ENCODE measurements around the gene ZNF689.
"Not testable (repeated sequence)": the region's sequence is repeated elsewhere in the genome, so short reads cannot be mapped to it uniquely, and the experiment has no call there.

ZNF689 gene

GRCh38 chr16:30633526-30633925 lies 23.3 kb upstream of the ZNF689 start:
- DNase-seq: no peak

GRCh38 chr16:30632454-30632853 lies 22.3 kb upstream of the ZNF689 start:
- DNase-seq: not testable (repeated sequence)

GRCh38 chr16:30628628-30629540 lies 18.7 kb upstream of the ZNF689 start:
- DNase-seq: peak; percentile 48 to 87

GRCh38 chr16:30626236-30626635 lies 16.0 kb upstream of the ZNF689 start:
- DNase-seq: no peak

GRCh38 chr16:30623536-30624283 lies 13.5 kb upstream of the ZNF689 start:
- no peak for DNase-seq

- no peak for DNase-seq
Measured at GRCh38 chr16:30622455-30623032, 12.4 kb upstream of the ZNF689 start.

- DNase-seq: no peak
Measured at GRCh38 chr16:30621765-30622164, 11.6 kb upstream of the ZNF689 start.

- no peak for DNase-seq
Measured at GRCh38 chr16:30620169-30620568, 10.0 kb upstream of the ZNF689 start.

GRCh38 chr16:30619638-30620037 lies 9.4 kb upstream of the ZNF689 start:
- DNase-seq: no peak

GRCh38 chr16:30619202-30619601 lies 9.0 kb upstream of the ZNF689 start:
- no peak for DNase-seq

- DNase-seq: peak in 1 of 2 experiments; percentile 65
Measured at GRCh38 chr16:30615358-30616091, 5.3 kb upstream of the ZNF689 start.

- DNase-seq: no peak
Measured at GRCh38 chr16:30609002-30609925, 925 bp downstream of the ZNF689 start.

GRCh38 chr16:30606004-30606403 lies 4.2 kb downstream of the ZNF689 start:
- DNase-seq: no peak

- no peak for DNase-seq
Measured at GRCh38 chr16:30605158-30605557, 5.0 kb downstream of the ZNF689 start.

GRCh38 chr16:30604316-30604947 lies 5.8 kb downstream of the ZNF689 start:
- DNase-seq: no peak

- DNase-seq: no peak
Measured at GRCh38 chr16:30603945-30604315, 6.3 kb downstream of the ZNF689 start.

- no peak for DNase-seq
Measured at GRCh38 chr16:30602616-30603277, 7.4 kb downstream of the ZNF689 start.

GRCh38 chr16:30601966-30602365 lies 8.2 kb downstream of the ZNF689 start:
- no peak for DNase-seq

GRCh38 chr16:30600929-30601328 lies 9.3 kb downstream of the ZNF689 start:
- no peak for DNase-seq

GRCh38 chr16:30600215-30600614 lies 10.0 kb downstream of the ZNF689 start:
- no peak for DNase-seq

- DNase-seq: no peak
Measured at GRCh38 chr16:30592871-30593270, 17.3 kb downstream of the ZNF689 start.
